Smooth muscle cell (in vitro differentiated cells): ENCODE results near the gene RELCH. TPM values are rescaled to one million over a fixed set of nuclear protein-coding genes. Genes with fewer than 3 reads are reported as not detected.

Experiments used
- DNase-seq: peaks from one replicate; lab custom pipeline; 2025; ENCODE audit not compliant: unreplicated experiment; lab: John Stamatoyannopoulos, UW
- H2AFZ ChIP-seq: fragments of 200-600 bp; sonication (generic); 2 replicates; pipeline ENCODE4 v1.6.0; 2016; ENCODE audit warnings: antibody characterized with exemption, low read depth, mild to moderate bottlenecking
- H3F3A ChIP-seq: fragments of 200-600 bp; sonication (generic); 2 replicates; pipeline ENCODE4 v1.6.0; 2017; ENCODE audit warnings: antibody characterized with exemption, low read depth
- H3K27ac ChIP-seq: fragments of 200-600 bp; sonication (generic); 2 replicates; pipeline ENCODE4 v1.5.1; 2016; ENCODE audit warnings: low read depth, mild to moderate bottlenecking
- H3K27me3 ChIP-seq: fragments of 200-600 bp; sonication (generic); 2 replicates; pipeline ENCODE4 v1.6.1; 2016; ENCODE audit warnings: low read depth, mild to moderate bottlenecking
- H3K36me3 ChIP-seq: fragments of 200-600 bp; sonication (generic); 2 replicates; pipeline ENCODE4 v1.5.1; 2016; ENCODE audit warnings: low read depth
- H3K4me1 ChIP-seq: fragments of 200-600 bp; sonication (generic); 2 replicates; pipeline ENCODE4 v1.5.1; 2016; ENCODE audit warnings: low read depth
- H3K4me2 ChIP-seq: fragments of 200-600 bp; sonication (generic); 2 replicates; pipeline ENCODE4 v1.6.0; 2016; ENCODE audit warnings: mild to moderate bottlenecking
- H3K4me3 ChIP-seq: fragments of 200-600 bp; sonication (generic); 2 replicates; pipeline ENCODE4 v1.5.1; 2016; ENCODE audit warnings: mild to moderate bottlenecking
- H3K79me2 ChIP-seq: fragments of 200-600 bp; sonication (generic); 2 replicates; pipeline ENCODE4 v1.6.0; 2016; ENCODE audit warnings: low read depth, mild to moderate bottlenecking
- H3K9ac ChIP-seq: fragments of 200-600 bp; sonication (generic); 2 replicates; pipeline ENCODE4 v1.6.0; 2016; ENCODE audit warnings: low read depth
- H3K9me3 ChIP-seq: fragments of 200-600 bp; sonication (generic); replicated peaks from 2 replicates; pipeline ENCODE4 v1.5.1; 2016; ENCODE audit warnings: low read depth
- H4K20me1 ChIP-seq: fragments of 200-600 bp; sonication (generic); 2 replicates; pipeline ENCODE4 v1.6.0; 2016; ENCODE audit warnings: low read depth
- CTCF ChIP-seq: fragments of 200-600 bp; sonication (generic); IDR thresholded peaks from 2 replicates; pipeline ENCODE4 v1.5.1; 2017; ENCODE audit warnings: borderline replicate concordance, mild to moderate bottlenecking, antibody characterized with exemption; ENCODE audit not compliant: insufficient read depth, poor library complexity, severe bottlenecking
- WGBS: methylation state at CpG from one replicate; pipeline ENCODE4 v1.1.7; 2016; ENCODE audit warnings: low lambda C conversion rate; 5-methylcytosine and 5-hydroxymethylcytosine counted together
- polyA plus RNA-seq: library from polyadenylated mRNA; unstranded; fragments of >200 nt; fragmentation: Nextera tagmentation; extraction: Ambion mirVana; gene quantifications from 2 replicates; pipeline ENCODE4 v1.2.1, GENCODE V29; 2016
- total RNA-seq: library from RNA; depleted of rRNA; stranded (reverse); fragments of >200 nt; gene quantifications from 2 replicates; pipeline ENCODE4 v1.2.3, GENCODE V29; 2014

Gene RELCH
- total and polyA plus RNA-seq, 2 experiments from 2014 or later = 3.6 to 19.2 TPM

- H3K36me3 ChIP-seq = no peaks in the 10 kb centered on the region
- TF ChIP-seq CTCF = no peak
- H3K79me2 ChIP-seq = peaks cover 44% of the 10 kb centered on the region
- no peak for DNase-seq
- H3F3A ChIP-seq = no peaks in the 10 kb centered on the region
- no peaks in the 10 kb centered on the region for H3K4me1 ChIP-seq
- 68% methylated on average over 1 of the region's 1 CpG for WGBS
- H3K9ac ChIP-seq = no peak overlapping the region
- H3K4me2 ChIP-seq = no peak overlapping the region
- peaks cover 57% of the 10 kb centered on the region for H4K20me1 ChIP-seq
- H2AFZ ChIP-seq = no peak overlapping the region
- no peaks in the 10 kb centered on the region for H3K9me3 ChIP-seq
- H3K27ac ChIP-seq = no peak overlapping the region
- no peaks in the 10 kb centered on the region for H3K27me3 ChIP-seq
- no peak overlapping the region for H3K4me3 ChIP-seq
Observed at GRCh38 chr18:62201870-62202269, 14.8 kb downstream of the RELCH start.

- Histone ChIP-seq H3K27me3 (no peaks in the 10 kb centered on the region), H3K4me1 (no peaks in the 10 kb centered on the region), H3K4me2 (no peak overlapping the region), H3K9ac (no peak overlapping the region), H3K4me3 (no peak overlapping the region), H4K20me1 (peaks cover 20% of the 10 kb centered on the region), H3K79me2 (peaks cover 78% of the 10 kb centered on the region), H3K36me3 (no peaks in the 10 kb centered on the region), H3K27ac (no peak overlapping the region), H3F3A (no peaks in the 10 kb centered on the region), H2AFZ (no peak overlapping the region), H3K9me3 (no peaks in the 10 kb centered on the region)
- no peak for DNase-seq
- 97% methylated on average over 4 of the region's 4 CpGs for WGBS
- no peak for TF ChIP-seq CTCF
Observed at GRCh38 chr18:62205824-62206223, 18.8 kb downstream of the RELCH start.

DNA sequence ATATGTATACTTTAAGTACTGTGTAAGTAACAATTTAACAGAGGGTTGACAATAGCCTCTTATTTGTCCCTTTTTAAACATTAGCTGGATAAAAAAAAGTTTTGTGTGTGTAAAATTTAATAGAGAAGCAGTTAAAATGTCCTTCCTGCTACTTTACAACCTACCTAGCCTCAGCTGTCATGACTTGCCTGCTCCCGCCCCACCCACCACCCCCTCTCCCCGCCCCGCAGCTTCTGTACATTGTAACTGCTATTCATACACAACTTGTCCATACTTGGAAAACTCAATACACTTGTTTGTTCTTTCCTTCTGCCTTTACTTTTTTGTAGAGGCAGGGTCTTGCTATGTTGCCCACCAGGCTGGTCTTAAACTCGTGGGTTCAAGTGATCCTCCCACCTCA lies 19.5 kb downstream of the RELCH start:
- H3K36me3 ChIP-seq = no peaks in the 10 kb centered on the region
- no peak overlapping the region for H3K4me3 ChIP-seq
- H3K27me3 ChIP-seq = no peaks in the 10 kb centered on the region
- H4K20me1 ChIP-seq = peaks cover 15% of the 10 kb centered on the region
- no peak for DNase-seq
- H2AFZ ChIP-seq = no peak overlapping the region
- no peaks in the 10 kb centered on the region for H3K4me1 ChIP-seq
- H3K9me3 ChIP-seq = no peaks in the 10 kb centered on the region
- no peak overlapping the region for H3K4me2 ChIP-seq
- 85% methylated on average over 4 of the region's 4 CpGs for WGBS
- H3K27ac ChIP-seq = no peak overlapping the region
- H3K79me2 ChIP-seq = peaks cover 77% of the 10 kb centered on the region
- no peak overlapping the region for H3K9ac ChIP-seq
- TF ChIP-seq CTCF = no peak
- H3F3A ChIP-seq = no peaks in the 10 kb centered on the region

GRCh38 chr18:62209046-62209445 lies 22.0 kb downstream of the RELCH start:
- H3K27ac ChIP-seq = no peak overlapping the region
- H3K4me2 ChIP-seq = no peak overlapping the region
- H3K9ac ChIP-seq = no peak overlapping the region
- H3K27me3 ChIP-seq = no peaks in the 10 kb centered on the region
- H3K9me3 ChIP-seq = no peaks in the 10 kb centered on the region
- no peak overlapping the region for H2AFZ ChIP-seq
- TF ChIP-seq CTCF = no peak
- H3K79me2 ChIP-seq = peaks cover 64% of the 10 kb centered on the region
- H3K4me1 ChIP-seq = no peaks in the 10 kb centered on the region
- H4K20me1 ChIP-seq = peaks cover 5% of the 10 kb centered on the region
- no peak for DNase-seq
- H3K4me3 ChIP-seq = no peak overlapping the region
- H3F3A ChIP-seq = no peaks in the 10 kb centered on the region
- no peaks in the 10 kb centered on the region for H3K36me3 ChIP-seq
